Stimulated activated CD4-positive, alpha-beta T cell treated with anti-CD3 and anti-CD28 coated beads, Interleukin-1b, Interleukin-23, amount 100 ng/mL, for 4 hours (primary cell): Measurements from ENCODE around the gene CENPM.

ENCODE experiments used
- DNase-seq, 2 donors: peaks; one replicate each; pipeline ENCODE4 v3.0.0-alpha.2; 2020; ENCODE audit warnings: low read depth in 2 of 2

The CENPM gene

GRCh38 chr22:41946629-41947423 is at the start of gene CENPM:
Gene CENPM, minus strand, starts transcription at chr22:41947152. Its CDS starts 76 bp downstream, at chr22:41947076.
- DNase-seq, result peak; percentile 81 to 87

GRCh38 chr22:41995211-41995610 is 48.3 kb upstream of the CENPM start:
- no peak for DNase-seq

DNA sequence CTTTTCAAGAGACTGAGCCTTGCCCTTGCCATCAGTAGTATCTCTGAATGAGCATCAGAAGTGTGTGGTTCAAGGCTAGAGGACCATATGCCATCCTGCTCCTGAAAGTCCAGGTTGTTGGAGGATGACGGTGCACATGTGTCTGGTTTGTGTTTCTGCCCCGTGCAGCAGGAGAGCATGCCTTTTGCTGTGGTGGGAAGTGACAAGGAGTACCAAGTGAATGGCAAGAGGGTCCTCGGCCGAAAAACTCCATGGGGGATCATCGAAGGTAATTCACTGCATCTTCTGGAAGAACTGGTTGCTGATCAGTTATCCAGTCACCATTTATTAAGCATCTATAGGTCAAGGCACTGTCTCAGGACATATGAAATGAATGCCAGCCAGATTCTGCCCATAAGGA is 45.5 kb upstream of the CENPM start:
- no peak for DNase-seq

- no peak for DNase-seq
These were observed 44.2 kb upstream of the CENPM start for GRCh38 chr22:41991111-41991510.

DNA sequence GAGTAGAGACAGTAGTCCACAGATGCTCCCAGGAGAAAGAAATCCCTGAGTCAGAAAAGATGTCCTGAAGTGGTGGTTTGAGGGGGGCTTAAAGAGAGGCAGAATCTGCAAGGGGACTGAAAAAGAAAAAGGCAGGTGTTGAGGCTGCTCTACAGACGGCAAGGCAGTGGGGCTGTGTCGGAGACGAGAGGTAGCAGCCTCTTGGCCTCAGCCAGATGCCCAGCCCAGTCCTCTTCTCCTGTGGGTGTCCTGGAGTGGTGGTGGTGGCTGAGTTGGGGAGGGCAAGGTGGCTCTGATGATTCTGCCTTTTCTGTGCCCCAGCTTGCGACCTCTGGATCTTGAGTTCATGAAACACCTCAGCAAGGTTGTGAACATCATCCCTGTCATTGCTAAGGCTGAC is 42.3 kb upstream of the CENPM start:
- no peak for DNase-seq

GRCh38 chr22:41987276-41987675 is 40.3 kb upstream of the CENPM start:
- no peak for DNase-seq

GRCh38 chr22:41983513-41984405 is 36.8 kb upstream of the CENPM start:
- no peak for DNase-seq

DNA sequence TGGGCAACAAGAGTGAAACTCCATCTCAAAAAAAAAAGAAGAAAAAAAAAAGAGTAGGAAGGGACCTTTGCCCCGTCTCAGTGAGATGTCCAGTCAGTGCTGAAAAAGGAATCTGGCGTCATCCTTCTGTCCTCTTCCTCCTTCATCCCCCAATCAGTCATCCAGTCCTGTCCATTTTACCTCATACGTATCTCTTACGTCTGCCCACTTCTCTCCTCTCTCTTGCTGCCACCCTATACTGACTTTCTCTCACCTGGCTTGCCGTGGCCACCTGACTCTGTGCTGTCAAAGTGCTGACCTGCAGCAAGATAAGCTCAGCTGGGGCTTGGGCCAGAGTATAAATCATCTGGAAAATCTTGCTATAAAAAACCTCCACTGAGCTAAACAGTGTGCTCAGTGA is 35.9 kb upstream of the CENPM start:
- no peak for DNase-seq

- DNase-seq, result no peak
These were observed 32.7 kb upstream of the CENPM start for GRCh38 chr22:41979423-41980250.

DNA sequence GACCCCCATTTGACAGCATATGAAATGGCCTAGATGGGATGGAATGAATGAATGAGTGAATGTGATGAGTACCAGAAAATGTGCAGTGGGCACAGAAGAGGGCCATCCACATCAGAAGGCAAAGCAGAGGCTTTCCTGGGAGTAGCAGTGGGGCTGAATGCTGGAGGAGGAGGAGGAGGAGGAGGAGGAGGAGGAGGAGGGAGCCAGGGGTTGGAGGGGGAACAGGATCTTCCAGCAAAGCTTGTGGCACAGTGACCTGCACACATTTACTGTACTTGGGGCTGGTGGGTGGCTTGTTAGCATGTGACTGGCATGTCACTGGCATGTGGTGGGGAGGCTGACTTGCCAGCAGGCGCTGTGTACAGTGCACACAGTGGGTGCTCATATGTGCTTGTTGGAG is 31.8 kb upstream of the CENPM start:
- no peak for DNase-seq

GRCh38 chr22:41976961-41977566 is 30.1 kb upstream of the CENPM start:
- no peak for DNase-seq

GRCh38 chr22:41976070-41976901 is 29.3 kb upstream of the CENPM start:
- peak in 1 of 2 donors; percentile 52 for DNase-seq

DNA sequence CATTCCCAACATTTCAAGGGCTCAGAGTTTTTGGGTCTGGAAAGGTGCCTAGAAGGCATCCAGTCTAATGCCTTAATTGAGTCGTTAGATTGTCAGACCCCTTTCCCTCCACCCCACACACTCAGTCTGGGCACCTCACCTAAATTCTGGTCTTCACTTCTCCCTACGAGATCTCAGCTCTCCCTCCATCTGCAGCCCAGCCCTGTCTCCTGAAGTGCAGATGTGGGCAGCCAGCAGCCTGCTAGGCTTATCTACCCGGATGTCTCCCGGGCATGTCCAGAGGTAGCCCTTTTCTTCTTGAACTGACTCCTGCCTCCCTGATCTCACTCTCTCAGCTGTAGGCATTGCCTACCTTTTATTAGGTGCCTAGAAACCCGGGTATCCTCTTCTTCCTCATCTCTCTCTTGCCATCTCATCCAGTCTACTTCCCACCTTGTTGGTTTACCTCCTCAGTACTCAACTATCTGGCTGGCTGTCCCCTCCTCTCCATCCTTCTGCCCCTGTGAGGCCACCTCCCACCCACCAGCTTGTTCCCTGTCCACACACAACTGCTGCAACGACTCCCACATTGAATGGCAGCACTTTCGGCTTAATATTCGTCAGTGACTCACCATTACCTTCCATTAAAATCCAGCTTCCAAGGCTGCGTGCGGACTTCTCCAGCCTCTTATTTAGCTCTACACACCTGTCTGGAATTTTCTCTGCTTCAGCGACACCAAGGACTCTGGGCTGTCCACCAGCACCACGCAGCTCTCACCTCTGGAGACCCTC is 28.5 kb upstream of the CENPM start:
- DNase-seq, result no peak

- DNase-seq, result no peak
These were observed 27.8 kb upstream of the CENPM start for GRCh38 chr22:41974691-41975290.

DNA sequence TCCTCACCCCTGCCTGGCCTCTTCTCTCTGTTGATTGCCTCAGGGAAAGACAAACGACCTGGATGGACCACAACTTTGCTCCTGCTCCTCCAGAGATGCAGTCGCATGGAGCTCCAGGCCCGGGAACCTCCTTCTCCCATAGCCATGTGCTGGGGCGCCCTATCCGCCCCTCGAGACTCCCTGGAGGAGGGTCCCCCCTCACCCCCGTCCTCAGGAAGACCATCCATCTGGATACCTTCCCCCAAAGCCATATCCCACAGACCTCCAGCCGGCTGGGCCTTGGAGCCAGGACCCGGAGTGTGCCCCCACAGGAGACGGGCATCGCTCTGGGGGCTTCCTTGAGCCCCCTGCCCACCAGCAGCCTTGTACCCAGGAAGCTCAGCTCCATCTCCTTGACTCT is 24.5 kb upstream of the CENPM start:
- DNase-seq, result no peak

- DNase-seq, result no peak
These were observed 23.6 kb upstream of the CENPM start for GRCh38 chr22:41970601-41971000.

DNA sequence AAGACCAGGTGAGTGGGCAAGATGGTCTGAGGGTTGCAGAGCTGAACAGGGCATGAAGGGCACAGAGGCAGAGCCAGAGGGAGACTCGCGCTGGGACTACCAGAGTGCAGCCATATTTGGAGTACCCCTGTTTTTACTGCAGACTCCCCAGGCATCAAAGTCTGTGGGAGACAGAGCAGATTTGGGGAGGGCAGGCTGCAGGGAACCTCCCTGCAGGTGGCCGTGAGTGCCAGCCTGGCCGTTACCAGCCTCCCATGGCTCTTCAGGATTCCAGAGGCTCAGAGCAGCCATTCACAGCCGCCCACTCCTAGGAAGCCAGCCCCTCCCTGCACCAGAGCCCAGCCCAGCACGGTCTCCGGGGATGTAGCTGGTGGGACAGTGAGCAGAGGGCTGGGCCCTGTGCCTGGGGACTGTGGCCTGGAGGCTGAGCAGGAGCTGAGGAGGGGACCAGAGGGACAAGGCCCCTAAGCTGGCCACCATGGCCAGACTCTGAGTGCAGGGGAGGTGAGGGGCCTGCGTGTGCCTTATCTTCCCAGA is 22.2 kb upstream of the CENPM start, which contains the start of gene SEPTIN3:
Gene SEPTIN3 (plus strand): TSS at position 334 of the 537 bp plus-strand sequence. CDS start 2,050 bp downstream, outside the sequence.
- DNase-seq, result no peak

DNA sequence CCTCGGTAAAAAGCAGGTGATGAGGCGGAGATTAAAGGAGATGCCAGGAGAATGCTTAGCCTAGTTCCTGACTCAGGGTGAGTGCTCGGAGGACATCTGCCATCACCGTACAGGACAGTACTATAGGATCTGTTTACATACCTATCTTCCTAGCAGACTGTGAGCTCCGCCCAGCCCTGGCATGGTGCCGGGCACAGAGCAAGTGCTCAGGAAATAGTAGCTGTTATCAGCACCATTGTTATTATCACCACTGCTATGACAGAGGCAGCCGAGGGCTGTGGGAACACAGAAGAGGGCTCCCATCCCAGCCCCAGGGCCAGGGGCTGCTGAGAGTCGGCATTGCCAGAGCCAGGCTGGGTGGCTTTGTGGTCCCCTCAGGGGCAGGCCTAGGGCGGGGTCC is 21.6 kb upstream of the CENPM start:
- DNase-seq, result no peak
